Ishikawa (cell line): Measurements from ENCODE around the gene RECK.

Experiments
- CEBPB ChIP-seq: IDR thresholded peaks from 2 replicates; pipeline ENCODE4 v1.6.1; 2012
- CREB1 ChIP-seq: IDR thresholded peaks from 2 replicates; pipeline ENCODE4 v1.6.1; 2012; ENCODE audit warnings: low read depth
- EGR1 ChIP-seq: IDR thresholded peaks from 2 replicates; pipeline ENCODE4 v1.6.1; 2012
- EP300 ChIP-seq: IDR thresholded peaks from 2 replicates; pipeline ENCODE4 v1.6.1; 2012; ENCODE audit warnings: borderline replicate concordance
- FOXM1 ChIP-seq: IDR thresholded peaks from 2 replicates; pipeline ENCODE4 v1.6.1; 2012; ENCODE audit warnings: low read depth, borderline replicate concordance
- NFIC ChIP-seq: IDR thresholded peaks from 2 replicates; pipeline ENCODE4 v1.6.1; 2012
- RAD21 ChIP-seq: IDR thresholded peaks from 2 replicates; pipeline ENCODE4 v1.6.1; 2012; ENCODE audit warnings: low read depth
- TAF1 ChIP-seq: IDR thresholded peaks from 2 replicates; pipeline ENCODE4 v1.6.1; 2012; ENCODE audit warnings: low read depth, mild to moderate bottlenecking
- TCF12 ChIP-seq: IDR thresholded peaks from 2 replicates; pipeline ENCODE4 v1.6.1; 2012; ENCODE audit warnings: low read depth
- TEAD4 ChIP-seq: IDR thresholded peaks from 2 replicates; pipeline ENCODE4 v1.6.1; 2012
- YY1 ChIP-seq: IDR thresholded peaks from 2 replicates; pipeline ENCODE4 v1.6.1; 2012; ENCODE audit warnings: low read depth
- ZBTB7A ChIP-seq: IDR thresholded peaks from 2 replicates; pipeline ENCODE4 v1.6.1; 2012; ENCODE audit warnings: low read depth
- TF ChIP-seq, protein P1 (sequence below): IDR thresholded peaks from 2 replicates; pipeline ENCODE4 v1.6.1; 2012
- TF ChIP-seq, protein P2 (sequence below): IDR thresholded peaks from 2 replicates; pipeline ENCODE4 v1.6.1; 2012; ENCODE audit warnings: low read depth, mild to moderate bottlenecking
- TF ChIP-seq, protein P3 (sequence below): IDR thresholded peaks from 2 replicates; pipeline ENCODE4 v1.6.1; 2012

The RECK gene

DNA sequence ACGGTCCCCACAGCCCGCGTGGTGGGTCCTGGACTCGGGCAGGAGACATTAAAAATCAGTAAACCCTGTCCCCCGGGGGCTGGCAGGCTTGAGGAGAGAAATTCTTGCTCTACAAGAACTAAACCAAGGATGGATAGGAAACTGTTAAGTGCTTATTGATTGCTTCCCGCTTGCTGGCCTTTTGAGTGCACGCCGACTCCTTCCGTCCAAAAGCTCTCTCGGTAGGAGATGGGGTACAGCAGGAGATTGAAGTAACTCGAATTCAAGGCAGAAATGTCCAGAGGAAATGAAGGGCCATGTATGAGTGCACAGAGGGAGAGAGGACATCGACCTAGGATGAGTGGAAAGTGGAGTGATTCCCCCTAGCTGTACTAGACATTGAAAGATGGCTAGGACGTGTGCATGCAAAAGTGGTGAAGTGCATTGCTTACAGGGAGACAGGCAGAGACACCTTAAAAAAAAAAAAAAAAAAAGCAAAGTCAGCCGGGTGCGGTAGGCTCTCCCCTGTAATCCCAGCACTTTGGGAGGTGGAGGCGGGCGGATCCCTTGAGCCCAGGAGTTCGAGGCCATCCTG is 923 bp downstream of the RECK start:
- TF ChIP-seq, protein P1, sequence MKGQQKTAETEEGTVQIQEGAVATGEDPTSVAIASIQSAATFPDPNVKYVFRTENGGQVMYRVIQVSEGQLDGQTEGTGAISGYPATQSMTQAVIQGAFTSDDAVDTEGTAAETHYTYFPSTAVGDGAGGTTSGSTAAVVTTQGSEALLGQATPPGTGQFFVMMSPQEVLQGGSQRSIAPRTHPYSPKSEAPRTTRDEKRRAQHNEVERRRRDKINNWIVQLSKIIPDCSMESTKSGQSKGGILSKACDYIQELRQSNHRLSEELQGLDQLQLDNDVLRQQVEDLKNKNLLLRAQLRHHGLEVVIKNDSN: no peak
- TF ChIP-seq TEAD4 (no peak), EP300 (no peak), FOXM1 (no peak)

DNA sequence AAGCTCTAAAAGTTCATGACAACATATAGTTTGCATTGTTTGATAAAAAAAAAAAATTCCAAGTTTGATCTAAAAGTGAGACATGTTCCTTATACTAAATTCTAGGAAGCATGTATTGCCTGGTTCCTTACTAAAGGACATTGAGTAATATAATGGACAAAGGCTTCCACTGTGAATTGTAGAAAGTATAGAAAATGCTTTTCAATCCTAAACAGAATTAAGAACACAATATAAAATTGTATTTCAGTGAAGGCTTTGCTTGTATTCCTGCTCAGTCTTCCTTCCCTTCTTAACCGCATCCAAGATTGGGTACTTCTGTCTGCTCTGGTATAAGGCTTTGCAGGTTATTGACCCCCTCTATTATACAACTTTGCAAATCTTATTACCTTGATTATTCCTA is 2.4 kb downstream of the RECK start:
- TF ChIP-seq NFIC: no peak
- TF ChIP-seq TEAD4: no peak
- TF ChIP-seq CREB1: no peak
- TF ChIP-seq, protein P2, sequence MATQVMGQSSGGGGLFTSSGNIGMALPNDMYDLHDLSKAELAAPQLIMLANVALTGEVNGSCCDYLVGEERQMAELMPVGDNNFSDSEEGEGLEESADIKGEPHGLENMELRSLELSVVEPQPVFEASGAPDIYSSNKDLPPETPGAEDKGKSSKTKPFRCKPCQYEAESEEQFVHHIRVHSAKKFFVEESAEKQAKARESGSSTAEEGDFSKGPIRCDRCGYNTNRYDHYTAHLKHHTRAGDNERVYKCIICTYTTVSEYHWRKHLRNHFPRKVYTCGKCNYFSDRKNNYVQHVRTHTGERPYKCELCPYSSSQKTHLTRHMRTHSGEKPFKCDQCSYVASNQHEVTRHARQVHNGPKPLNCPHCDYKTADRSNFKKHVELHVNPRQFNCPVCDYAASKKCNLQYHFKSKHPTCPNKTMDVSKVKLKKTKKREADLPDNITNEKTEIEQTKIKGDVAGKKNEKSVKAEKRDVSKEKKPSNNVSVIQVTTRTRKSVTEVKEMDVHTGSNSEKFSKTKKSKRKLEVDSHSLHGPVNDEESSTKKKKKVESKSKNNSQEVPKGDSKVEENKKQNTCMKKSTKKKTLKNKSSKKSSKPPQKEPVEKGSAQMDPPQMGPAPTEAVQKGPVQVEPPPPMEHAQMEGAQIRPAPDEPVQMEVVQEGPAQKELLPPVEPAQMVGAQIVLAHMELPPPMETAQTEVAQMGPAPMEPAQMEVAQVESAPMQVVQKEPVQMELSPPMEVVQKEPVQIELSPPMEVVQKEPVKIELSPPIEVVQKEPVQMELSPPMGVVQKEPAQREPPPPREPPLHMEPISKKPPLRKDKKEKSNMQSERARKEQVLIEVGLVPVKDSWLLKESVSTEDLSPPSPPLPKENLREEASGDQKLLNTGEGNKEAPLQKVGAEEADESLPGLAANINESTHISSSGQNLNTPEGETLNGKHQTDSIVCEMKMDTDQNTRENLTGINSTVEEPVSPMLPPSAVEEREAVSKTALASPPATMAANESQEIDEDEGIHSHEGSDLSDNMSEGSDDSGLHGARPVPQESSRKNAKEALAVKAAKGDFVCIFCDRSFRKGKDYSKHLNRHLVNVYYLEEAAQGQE: no peak
- TF ChIP-seq, protein P3, sequence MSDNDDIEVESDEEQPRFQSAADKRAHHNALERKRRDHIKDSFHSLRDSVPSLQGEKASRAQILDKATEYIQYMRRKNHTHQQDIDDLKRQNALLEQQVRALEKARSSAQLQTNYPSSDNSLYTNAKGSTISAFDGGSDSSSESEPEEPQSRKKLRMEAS: no peak
- no peak for TF ChIP-seq FOXM1
- TF ChIP-seq EP300: no peak
- no peak for TF ChIP-seq EGR1
- TF ChIP-seq, protein P1: no peak
- no peak for TF ChIP-seq YY1
- no peak for TF ChIP-seq TAF1

DNA sequence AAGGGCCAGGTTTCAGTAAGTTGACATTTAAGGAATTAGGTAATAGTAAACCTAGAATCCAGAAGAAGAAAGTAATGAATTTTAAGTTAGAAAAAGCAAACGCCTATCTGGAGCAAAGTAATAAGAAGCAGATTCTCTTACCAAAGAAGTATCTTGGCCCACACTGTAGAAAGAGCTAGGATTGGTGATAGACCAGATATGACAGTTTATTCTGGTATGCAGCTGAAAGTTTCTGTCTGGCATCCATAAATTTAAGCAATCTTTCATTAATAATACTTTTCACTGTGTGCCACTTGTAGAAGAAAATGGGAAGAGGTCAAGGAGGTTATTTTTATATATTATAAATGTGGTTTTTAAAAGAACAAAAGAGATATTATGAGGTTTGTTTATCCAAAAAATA is 3.0 kb downstream of the RECK start:
- TF ChIP-seq, protein P2: no peak
- no peak for TF ChIP-seq YY1
- TF ChIP-seq TEAD4: no peak
- TF ChIP-seq CEBPB: no peak
- no peak for TF ChIP-seq RAD21
- TF ChIP-seq, protein P3: no peak
- TF ChIP-seq EP300: no peak
- TF ChIP-seq TCF12: no peak
- no peak for TF ChIP-seq FOXM1
- TF ChIP-seq, protein P1: no peak
- no peak for TF ChIP-seq NFIC
- no peak for TF ChIP-seq EGR1
- no peak for TF ChIP-seq TAF1
- TF ChIP-seq ZBTB7A: no peak

DNA sequence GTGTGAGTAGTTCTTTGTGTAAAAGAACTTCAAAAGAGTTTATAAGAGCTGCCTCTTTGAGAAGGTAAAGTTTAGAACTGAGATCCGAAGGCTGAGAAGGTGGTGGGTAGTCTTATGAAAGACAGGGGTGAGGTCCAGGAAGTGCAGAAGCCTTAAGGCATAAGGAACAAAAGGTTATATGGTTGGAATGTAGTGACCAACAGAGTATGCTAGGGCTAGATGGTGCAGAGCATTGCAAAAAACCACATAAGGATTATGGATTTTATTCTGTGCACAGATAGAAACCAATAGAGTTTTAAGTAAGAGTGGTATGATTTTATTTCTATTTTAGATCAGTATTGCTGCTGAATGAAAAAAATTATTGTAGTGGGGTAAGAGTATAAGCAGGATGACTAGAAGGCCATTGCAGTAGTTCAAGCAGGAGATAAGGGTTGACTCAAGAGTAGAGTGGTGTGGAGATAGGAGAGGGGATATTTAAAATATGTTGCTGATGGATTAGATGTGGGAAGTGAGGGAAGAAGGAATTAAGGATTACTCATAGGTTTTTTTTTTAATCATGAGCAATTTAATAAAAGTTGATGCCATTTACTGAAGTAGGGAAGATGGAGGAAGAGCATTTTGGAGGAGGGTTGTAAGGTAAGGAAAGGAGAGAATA is 3.7 kb downstream of the RECK start:
- no peak for TF ChIP-seq CEBPB
- no peak for TF ChIP-seq FOXM1
- no peak for TF ChIP-seq TCF12
- TF ChIP-seq RAD21: no peak
- TF ChIP-seq, protein P2: no peak
- TF ChIP-seq EP300: no peak
- TF ChIP-seq, protein P1: no peak
- TF ChIP-seq, protein P3: no peak
- no peak for TF ChIP-seq NFIC
- no peak for TF ChIP-seq TEAD4
- no peak for TF ChIP-seq ZBTB7A
- no peak for TF ChIP-seq CREB1
- TF ChIP-seq TAF1: no peak
- no peak for TF ChIP-seq EGR1
- TF ChIP-seq YY1: no peak
